Retina (tissue), 1 donor: ENCODE results near the gene JAZF1.

Experiments
- DNase-seq: peaks from one replicate; pipeline ENCODE4 v3.0.0-alpha.2; 2016

The JAZF1 gene

GRCh38 chr7:28096713-28097112, 83.9 kb downstream of the JAZF1 start:
- DNase-seq, result peak; percentile 60

DNA sequence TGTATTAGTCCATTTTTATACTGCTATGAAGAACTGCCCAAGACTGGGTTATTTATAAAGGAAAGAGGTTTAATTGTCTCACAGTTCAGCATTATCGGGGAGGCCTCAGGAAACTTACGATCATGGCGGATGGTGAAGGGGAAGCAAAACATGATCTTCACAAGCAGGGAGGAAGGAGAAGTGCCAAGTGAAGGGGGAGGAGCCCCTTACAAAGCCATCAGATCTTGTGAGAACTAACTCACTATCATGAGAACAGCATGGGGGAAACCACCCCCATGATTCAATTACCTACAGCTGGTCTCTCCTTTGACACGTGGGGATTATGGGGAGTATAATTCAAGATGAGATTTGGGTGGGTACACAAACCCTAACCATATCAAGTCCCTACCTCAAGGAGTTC, 85.4 kb downstream of the JAZF1 start:
- no peak for DNase-seq

- no peak for DNase-seq
Observed at GRCh38 chr7:28093623-28094232, 86.9 kb downstream of the JAZF1 start.

DNA sequence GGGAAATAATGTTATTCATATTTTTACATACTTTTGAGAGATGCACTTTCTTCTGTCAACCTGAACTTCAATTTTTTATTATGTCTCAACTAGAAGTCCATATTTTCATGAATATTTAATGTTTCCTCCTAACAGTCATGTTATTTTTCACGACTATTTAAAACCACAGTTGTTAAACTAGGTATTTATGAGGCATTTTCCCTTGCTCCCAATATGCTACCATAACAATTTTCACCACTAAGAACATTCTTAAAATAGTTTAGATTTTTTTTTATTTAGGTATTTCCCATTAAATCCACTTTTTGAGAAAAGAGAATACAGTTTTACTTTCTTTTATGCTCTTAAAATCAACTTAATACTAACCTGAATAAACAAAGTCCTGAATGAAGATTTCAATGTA, 89.4 kb downstream of the JAZF1 start:
- no peak for DNase-seq

DNA sequence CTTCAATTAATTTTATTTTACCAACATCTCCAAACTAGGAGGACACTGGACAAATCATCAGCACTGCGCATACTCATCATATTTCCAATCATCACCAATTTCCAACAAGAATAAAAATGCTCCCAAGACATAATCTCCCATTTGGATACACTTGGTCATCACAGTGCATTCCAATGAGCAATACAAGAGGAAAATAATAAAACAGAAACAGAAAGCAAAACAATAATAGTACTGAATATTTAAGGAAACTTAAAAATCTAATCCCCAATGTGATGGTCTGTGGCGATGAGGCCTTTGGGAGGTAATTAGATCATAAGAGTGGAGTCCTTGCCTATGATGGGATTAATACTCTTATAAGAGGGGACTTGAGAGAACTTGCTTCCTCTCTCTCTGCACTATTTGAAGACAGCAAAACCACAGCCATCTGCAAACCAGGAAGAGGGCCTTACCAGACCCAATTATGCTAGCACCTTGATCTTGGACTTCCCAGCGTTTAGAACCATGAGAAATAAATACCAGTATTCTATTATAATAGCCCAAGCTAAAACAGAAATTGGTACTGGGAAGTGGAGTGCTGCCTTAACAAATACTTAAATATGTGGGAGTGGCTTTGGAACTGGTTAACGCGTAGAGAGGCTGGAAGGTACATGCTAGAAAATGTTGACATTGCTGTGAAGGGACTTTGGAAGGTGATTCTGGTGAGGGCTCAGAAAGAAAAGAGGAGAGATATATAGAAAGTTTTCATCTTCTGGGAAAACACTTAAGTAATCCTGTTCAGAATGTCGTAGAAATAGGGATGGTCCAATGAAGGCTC, 91.5 kb downstream of the JAZF1 start:
- DNase-seq, result no peak

GRCh38 chr7:28088032-28088431, 92.6 kb downstream of the JAZF1 start:
- no peak for DNase-seq

DNA sequence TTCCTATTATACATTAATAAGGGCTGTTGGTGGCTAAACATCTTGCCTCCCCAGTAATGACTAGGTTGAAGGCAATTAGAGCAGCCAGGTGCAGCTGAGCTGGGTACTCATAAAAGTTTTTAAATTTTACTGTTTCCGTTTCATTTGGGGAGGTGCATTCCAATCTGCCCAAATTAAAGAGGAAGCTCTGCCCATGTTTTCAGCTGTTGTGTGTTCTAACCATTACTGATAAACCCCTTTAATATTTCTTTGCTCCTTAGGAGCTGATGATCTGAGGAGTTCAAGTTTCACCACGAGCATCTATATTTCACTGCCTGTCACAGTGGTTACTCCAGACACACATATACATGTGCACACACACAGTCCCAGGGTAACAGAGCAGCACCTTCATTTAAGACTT, 94.4 kb downstream of the JAZF1 start:
- no peak for DNase-seq

DNA sequence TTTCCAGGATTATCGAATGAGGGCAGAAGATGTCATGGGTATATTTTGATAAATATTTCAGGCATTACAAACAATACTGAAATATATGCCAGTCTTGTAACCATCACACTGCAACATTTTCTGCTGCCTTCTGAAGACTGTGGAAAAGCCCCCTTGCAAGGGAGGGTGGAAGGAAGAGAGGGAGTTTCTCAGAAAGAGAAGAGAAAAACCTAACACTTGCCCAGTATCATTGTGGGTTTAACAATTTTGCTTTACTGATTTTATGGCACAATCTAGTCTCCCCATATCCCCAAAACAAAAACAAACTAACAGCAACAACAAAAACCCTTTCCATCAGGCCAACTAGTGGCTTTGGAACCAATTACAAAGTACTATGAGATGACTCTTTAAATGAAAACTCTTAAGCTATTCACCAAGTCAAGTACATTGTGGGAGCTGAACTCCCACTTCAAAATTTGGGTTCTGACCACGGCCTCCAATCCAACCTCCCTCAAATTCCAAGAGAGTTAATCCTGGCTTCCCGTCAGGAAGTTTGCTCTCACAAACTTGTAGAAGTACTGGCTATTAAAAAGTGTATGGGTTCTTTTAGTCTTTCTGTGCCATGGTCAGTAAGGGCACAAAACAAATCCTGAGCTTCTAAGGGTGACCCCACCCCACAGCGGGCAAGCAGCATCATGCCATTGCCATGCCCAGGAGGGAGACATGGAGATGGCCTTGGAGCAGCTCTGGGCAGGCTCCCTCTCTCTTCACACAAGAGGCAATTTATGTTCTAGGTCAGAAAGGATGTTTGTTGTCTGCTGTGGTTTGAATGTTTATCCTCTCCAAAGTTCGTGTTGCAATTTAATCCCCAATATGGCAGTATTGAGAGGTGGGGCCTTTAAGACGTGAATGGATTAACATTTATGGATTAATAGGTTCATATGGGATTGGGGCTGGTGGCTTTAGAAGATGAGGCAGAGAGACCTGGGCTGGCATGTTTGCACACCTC, 96.3 kb downstream of the JAZF1 start:
- no peak for DNase-seq

DNA sequence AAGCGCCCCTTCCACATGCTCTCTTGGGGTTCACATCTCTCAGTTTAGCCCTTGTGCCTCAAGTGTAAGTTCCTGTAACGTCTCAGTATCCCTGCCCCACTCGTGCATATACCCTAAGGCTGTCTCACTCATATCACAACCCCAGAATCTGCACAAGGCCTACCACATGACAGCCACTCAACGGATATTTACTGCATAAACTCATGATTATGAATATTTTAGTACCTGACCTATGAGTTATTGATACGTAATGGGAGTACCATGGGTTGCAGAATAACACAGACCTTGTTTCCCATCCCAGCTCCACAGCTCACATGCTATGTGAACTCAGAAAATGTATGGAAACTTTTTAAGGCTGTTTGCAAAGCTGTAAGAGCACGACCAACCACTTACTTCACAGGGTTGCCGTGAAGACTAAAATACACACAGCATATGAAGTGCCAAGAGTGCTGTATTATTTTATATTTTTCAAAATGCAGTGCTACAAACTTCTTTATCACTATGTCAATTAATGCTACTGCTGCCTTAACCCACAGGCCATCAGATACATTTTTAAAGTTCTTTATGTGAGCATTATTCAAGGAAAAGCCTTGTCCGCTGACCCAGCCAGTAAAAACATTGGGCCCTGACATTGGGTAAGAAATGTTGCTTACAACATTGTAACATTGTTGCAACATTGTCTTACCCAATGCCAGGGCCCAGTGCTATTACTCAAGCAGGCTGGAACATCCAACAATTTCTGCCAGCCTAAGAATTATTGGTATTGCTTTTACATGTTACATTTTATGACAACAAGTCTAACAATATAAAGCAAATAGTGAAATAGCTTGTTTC, 97.2 kb downstream of the JAZF1 start:
- no peak for DNase-seq

GRCh38 chr7:28082071-28082470, 98.5 kb downstream of the JAZF1 start:
- no peak for DNase-seq

DNA sequence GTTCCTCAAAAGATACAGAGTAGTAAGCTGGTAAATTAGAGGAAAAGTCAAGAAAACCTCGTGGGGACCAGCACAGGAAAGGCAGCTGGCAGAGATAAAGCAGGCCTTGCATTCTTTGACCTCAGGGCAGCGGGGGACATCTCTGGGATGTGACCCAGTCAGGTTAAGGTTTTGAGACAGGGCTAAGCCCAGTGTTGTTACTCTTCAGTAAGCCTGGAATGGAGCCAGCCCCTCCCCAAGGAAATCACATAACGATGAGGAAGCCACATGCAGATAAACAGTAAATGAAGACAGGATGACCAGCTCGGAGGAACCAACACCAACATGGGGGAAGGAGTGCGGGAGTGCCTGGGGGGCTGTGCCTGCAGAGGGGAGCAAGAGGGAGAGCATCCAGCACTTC, 99.6 kb downstream of the JAZF1 start:
- DNase-seq, result no peak

DNA sequence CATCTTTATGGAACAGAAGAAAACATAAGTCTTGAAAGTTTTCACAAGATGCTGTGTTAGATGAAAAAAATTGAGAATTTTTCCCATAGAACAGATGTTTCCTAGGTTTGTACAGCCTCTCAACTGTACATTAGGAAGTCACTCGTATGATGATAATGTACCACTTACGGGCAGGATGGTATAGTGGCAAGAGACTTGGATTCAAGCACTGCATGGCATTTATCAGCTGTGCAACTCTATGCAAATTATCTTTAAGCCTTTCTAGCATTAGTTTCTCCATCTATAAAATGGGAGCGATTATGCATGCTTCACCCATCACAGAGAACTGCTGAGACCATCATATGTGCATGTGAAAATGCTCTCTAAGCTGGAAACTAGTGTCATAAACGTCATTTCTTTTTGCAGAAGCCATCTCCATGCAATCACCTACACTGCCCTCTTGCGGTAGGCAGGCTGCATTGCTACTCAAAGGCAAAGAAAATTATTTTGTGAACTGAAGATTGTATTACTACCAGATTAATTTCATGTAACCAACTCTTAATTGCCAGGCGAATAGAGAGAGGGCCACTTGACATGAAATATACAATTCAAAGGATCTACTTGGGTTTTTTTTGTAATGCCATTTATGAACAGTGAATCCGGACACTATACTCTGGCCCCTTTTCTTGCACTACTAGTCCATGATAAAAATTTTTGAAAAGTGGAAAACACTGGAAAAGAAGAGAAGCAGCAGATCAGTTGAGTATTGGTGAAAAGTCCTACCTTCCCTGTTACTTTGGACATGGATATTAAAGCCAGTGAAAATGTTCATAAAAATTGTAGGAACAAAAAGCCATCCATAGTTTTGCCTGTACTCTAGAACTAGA, 102.3 kb downstream of the JAZF1 start:
- DNase-seq, result peak; percentile 58

DNA sequence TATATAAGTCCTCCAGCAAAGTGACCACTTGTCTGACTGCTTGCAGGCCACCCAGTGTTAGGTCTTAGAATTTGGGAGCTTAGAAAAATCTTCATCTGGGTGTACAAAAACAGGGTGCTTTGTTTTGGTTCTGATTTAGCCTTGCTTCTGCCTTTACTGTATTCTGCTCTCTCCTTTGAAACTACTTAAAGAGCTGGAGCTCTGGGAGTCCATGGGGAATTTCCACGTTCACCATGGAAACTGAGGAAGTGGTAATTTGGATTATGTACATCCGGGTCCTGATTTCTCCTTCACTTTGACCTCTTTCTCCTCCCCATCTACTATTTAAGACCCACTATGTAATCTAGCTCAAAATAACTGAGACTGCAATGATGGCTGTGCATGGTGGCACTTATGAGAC, 103.0 kb downstream of the JAZF1 start:
- no peak for DNase-seq

DNA sequence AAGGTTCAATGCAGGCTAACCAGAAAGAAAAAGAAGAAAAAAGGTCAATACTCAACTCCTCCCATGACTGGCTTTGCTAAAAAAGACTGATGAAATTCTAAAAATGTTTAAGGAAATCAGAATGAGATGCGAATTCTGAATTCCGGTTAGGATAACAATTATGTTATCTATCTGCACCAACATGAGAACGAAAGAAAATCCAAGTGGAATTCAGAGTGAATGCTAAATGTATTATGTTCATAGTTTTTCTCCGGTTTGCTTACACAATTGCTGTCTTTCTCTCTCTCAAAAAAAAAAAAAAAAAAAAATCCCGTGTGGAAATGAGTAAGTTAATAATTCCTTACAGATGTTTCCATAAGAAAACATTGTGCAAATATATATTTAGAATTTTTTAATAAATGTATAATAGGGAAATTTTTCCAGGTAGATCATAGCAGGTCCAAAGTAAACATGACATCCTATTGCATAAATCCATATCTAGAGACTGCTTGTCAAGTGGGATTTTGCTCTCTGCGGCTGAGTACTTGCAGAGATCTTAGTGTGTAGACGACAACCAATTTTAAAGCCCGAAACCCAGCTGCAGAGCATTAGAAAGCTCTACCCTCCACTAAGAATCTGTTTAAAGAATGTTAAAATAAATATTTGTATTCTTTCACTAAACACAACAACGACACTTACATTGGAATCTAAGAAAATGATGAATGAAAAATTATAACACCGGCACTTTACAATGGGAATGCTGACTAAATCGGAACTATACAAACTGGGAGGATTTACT, 104.0 kb downstream of the JAZF1 start:
- no peak for DNase-seq

GRCh38 chr7:28075674-28076358, 104.8 kb downstream of the JAZF1 start:
- no peak for DNase-seq

GRCh38 chr7:28072876-28073514, 107.6 kb downstream of the JAZF1 start:
- no peak for DNase-seq

DNA sequence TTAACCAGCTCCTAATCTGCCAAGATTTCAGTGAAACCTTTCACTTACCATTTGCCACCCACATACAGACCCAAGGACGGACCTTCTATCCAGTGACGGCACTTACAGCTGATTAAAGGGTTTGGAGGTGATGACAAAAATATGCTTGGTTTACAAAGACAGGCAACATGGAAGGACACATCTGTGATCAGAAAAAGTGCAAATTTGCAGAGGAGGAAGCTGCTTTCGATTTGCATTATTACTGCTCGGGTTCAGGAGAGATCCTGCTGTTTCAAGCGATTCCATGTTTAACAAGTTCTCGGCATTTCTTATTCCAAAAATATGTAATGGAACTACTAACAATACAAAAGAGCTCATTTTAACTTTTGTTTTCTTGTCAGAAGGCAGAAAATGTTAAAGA, 109.0 kb downstream of the JAZF1 start:
- no peak for DNase-seq

DNA sequence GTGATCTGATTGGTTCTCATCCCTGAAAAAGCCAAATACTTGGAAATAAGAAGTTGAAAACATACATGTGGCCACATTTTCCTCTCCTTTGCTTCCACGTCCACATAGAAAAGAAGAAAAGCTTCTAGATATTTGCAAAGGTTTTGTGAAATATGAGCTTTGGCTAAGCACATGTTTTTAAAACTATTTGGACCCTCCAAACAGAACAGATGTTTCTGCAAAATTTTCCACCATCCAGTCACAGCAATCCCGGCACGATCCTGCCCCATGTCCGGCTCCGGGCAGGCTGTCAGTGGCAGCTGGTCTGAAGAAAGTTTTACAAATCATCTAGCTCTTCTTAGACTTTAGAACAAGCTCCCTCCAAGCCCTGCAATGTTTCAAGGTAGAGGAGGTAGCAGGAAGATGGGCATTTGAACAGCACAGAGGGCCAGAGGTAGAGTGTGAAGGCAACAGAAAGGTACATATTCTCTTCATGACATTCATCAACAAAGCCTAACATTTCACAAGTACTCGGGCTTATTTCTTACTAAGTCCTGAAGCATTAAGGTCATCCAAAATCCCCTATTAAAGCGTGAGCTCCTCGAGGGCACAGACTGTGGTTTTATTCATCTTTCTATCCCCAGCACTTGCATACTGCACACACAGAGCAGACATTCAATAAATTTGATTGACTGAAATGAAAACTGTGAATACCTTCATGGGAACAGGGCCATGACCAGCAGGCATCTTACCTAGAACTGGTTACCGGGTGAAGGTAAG, 110.1 kb downstream of the JAZF1 start:
- no peak for DNase-seq

DNA sequence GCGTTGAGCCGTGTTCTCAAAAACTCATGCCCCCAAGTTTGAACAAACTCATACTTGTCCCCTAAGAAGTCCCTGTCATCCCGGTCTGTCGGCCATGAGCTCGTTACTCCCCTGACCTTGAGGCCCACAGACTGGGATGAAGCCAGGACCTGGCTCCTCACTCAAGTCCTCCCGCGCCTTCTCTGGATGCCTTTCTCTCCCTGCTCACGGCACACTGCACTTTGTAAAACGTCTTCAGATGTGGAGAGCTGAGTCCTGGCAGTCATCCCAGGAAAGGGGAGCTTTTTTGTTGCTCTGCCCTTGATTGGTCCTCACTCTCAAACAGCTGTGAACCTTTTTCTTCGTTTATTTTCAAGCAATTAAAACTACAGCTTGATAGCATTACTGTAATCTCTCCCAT, 110.8 kb downstream of the JAZF1 start:
- no peak for DNase-seq
